HepG2 (cell line): Measurements from ENCODE around the gene CEBPZOS. TPM values are rescaled to one million over a fixed set of nuclear protein-coding genes. Genes with fewer than 3 reads are reported as not detected.

Experiments used
- ATF7 ChIP-seq, 2 experiments: fragments of 450-650 bp in 1 of 2; sonication (generic) in 1 of 2; formaldehyde crosslinking in 1 of 2; IDR thresholded peaks; 2 replicates each; pipeline versions ENCODE4 v1.4.0 to v1.6.1; 2016 to 2020; ENCODE audit warnings: antibody characterized with exemption in 1 of 2, mild to moderate bottlenecking in 1 of 2, missing genetic modification reagents in 1 of 2
- BRD4 ChIP-seq: sonication (generic); formaldehyde crosslinking; IDR thresholded peaks from 2 replicates; pipeline ENCODE4 v1.4.0; 2020; ENCODE audit warnings: missing genetic modification reagents
- CBFB ChIP-seq: sonication (generic); formaldehyde crosslinking; IDR thresholded peaks from 2 replicates; pipeline ENCODE4 v1.4.0; 2020; ENCODE audit warnings: missing genetic modification reagents
- HIVEP1 ChIP-seq: sonication (generic); formaldehyde crosslinking; IDR thresholded peaks from 2 replicates; pipeline ENCODE4 v1.4.0; 2020; ENCODE audit warnings: mild to moderate bottlenecking, missing genetic modification reagents
- KDM3A ChIP-seq: IDR thresholded peaks from 2 replicates; pipeline ENCODE4 v1.6.1; 2018; ENCODE audit warnings: low read depth, missing compliant biosample characterization
- MYC ChIP-seq: sonication (generic); formaldehyde crosslinking; IDR thresholded peaks from 2 replicates; pipeline ENCODE4 v1.9.0; 2021; ENCODE audit warnings: missing genetic modification reagents, borderline replicate concordance
- SP140L ChIP-seq: sonication (generic); formaldehyde crosslinking; IDR thresholded peaks from 2 replicates; pipeline ENCODE4 v1.4.0; 2020; ENCODE audit warnings: missing genetic modification reagents, borderline replicate concordance
- TARDBP ChIP-seq: sonication (generic); formaldehyde crosslinking; IDR thresholded peaks from 2 replicates; pipeline ENCODE4 v1.8.0; 2022; ENCODE audit warnings: mild to moderate bottlenecking, missing genetic modification reagents
- TBL1XR1 ChIP-seq: fragments of 150-350 bp; IDR thresholded peaks from 2 replicates; pipeline ENCODE4 v1.6.1; 2014; ENCODE audit warnings: borderline replicate concordance, low read length; ENCODE audit not compliant: partially characterized antibody
- TERF1 ChIP-seq: sonication (generic); formaldehyde crosslinking; IDR thresholded peaks from 2 replicates; pipeline ENCODE4 v1.8.0; 2022; ENCODE audit warnings: mild to moderate bottlenecking, missing genetic modification reagents, moderate library complexity
- THAP8 ChIP-seq: sonication (generic); formaldehyde crosslinking; IDR thresholded peaks from 2 replicates; pipeline ENCODE4 v1.5.1; 2020; ENCODE audit warnings: missing genetic modification reagents, mild to moderate bottlenecking, borderline replicate concordance
- THYN1 ChIP-seq: sonication (generic); formaldehyde crosslinking; IDR thresholded peaks from 2 replicates; pipeline ENCODE4 v1.8.1; 2023; ENCODE audit warnings: low read depth, mild to moderate bottlenecking, moderate library complexity, missing genetic modification reagents, borderline replicate concordance
- YY1 ChIP-seq: IDR thresholded peaks from 2 replicates; pipeline ENCODE4 v1.6.1; 2011; ENCODE audit warnings: low read length, low read depth, moderate library complexity, mild to moderate bottlenecking; ENCODE audit not compliant: insufficient read depth, insufficient replicate concordance
- ZNF20 ChIP-seq: sonication (generic); formaldehyde crosslinking; IDR thresholded peaks from 2 replicates; pipeline ENCODE4 v1.4.0; 2020; ENCODE audit warnings: mild to moderate bottlenecking, moderate library complexity, missing genetic modification reagents
- ZNF331 ChIP-seq: sonication (generic); formaldehyde crosslinking; IDR thresholded peaks from 2 replicates; pipeline ENCODE4 v1.4.0; 2020; ENCODE audit warnings: missing genetic modification reagents
- ZNF354B ChIP-seq: sonication (generic); formaldehyde crosslinking; IDR thresholded peaks from 2 replicates; pipeline ENCODE4 v1.8.0; 2022; ENCODE audit warnings: mild to moderate bottlenecking, missing genetic modification reagents
- ZNF451 ChIP-seq: sonication (generic); formaldehyde crosslinking; IDR thresholded peaks from 2 replicates; pipeline ENCODE4 v1.5.0; 2020; ENCODE audit warnings: mild to moderate bottlenecking, missing genetic modification reagents
- ZNF562 ChIP-seq: sonication (generic); formaldehyde crosslinking; IDR thresholded peaks from 2 replicates; pipeline ENCODE4 v1.8.0; 2022; ENCODE audit warnings: missing genetic modification reagents, borderline replicate concordance
- ZNF749 ChIP-seq: sonication (generic); formaldehyde crosslinking; IDR thresholded peaks from 2 replicates; pipeline ENCODE4 v1.8.0; 2022; ENCODE audit warnings: mild to moderate bottlenecking, missing genetic modification reagents, moderate library complexity, borderline replicate concordance
- ZNF780A ChIP-seq: sonication (generic); formaldehyde crosslinking; IDR thresholded peaks from 2 replicates; pipeline ENCODE4 v1.8.0; 2022; ENCODE audit warnings: mild to moderate bottlenecking, missing genetic modification reagents, moderate library complexity
- ZNF792 ChIP-seq: IDR thresholded peaks from 2 replicates; pipeline ENCODE4 v1.6.1; 2016
- ZSCAN12 ChIP-seq: sonication (generic); formaldehyde crosslinking; IDR thresholded peaks from 2 replicates; pipeline ENCODE4 v1.9.0; 2021; ENCODE audit warnings: mild to moderate bottlenecking, missing genetic modification reagents
- ZSCAN29 ChIP-seq: sonication (generic); formaldehyde crosslinking; conservative IDR thresholded peaks from 2 replicates; pipeline ENCODE4 v1.4.0; 2020; ENCODE audit warnings: mild to moderate bottlenecking, missing genetic modification reagents
- polyA plus RNA-seq, 8 experiments: library from polyadenylated mRNA; depleted of rRNA in 3 of 8; stranded (reverse) in 7 of 8; unstranded in 1 of 8; fragments of >200 nt; fragmentation: Illumina TruSeq in 4 of 8; extraction: Trizol in 4 of 8; gene quantifications; 2 replicates each; pipeline versions ENCODE4 v1.2.1 to v1.2.3, GENCODE V29; 2011 to 2016; ENCODE audit warnings: low read depth in 4 of 8, missing spikeins in 1 of 8, mixed read lengths in 1 of 8; ENCODE audit not compliant: insufficient read depth in 1 of 8
- total RNA-seq, 5 experiments: library from RNA; depleted of rRNA; stranded (reverse); fragments of >200 nt; fragmentation: Illumina TruSeq; extraction: Trizol; gene quantifications; 2 replicates each; pipeline ENCODE4 v1.2.3, GENCODE V29; 2016; ENCODE audit warnings: low read depth in 1 of 5
- TF ChIP-seq, protein P1 (sequence below): sonication (generic); formaldehyde crosslinking; IDR thresholded peaks from 2 replicates; pipeline ENCODE4 v1.4.0; 2020; ENCODE audit warnings: missing genetic modification reagents
- TF ChIP-seq, protein P2 (sequence below): IDR thresholded peaks from 2 replicates; pipeline ENCODE4 v1.6.1; 2016; ENCODE audit warnings: low read depth, borderline replicate concordance
- TF ChIP-seq, protein P3 (sequence below): IDR thresholded peaks from 2 replicates; pipeline ENCODE4 v1.6.1; 2016; ENCODE audit warnings: missing genetic modification reagents, missing compliant biosample characterization

The CEBPZOS gene
- total and polyA plus RNA-seq, 2 of the 13 experiments (the other 11 are each of a cell fraction or from before 2014, with no cell fraction given): 18.6 to 44.7 TPM

GRCh38 chr2:37196320-37197195 lies at the start of gene CEBPZOS (continued):
- TF ChIP-seq ZNF562 (CRISPR knock-in tag): no peak
- TF ChIP-seq KDM3A: peak; percentile 81
- 0 out of 2 replicates have a peak, but pooled peaks have one; percentile 50 for TF ChIP-seq ZSCAN12 (CRISPR knock-in tag)
- TF ChIP-seq ZNF780A: no peak
- peak; percentile 67 for TF ChIP-seq HIVEP1 (CRISPR knock-in tag)
- TF ChIP-seq ZSCAN29: peak; percentile 53
- TF ChIP-seq, protein P1, sequence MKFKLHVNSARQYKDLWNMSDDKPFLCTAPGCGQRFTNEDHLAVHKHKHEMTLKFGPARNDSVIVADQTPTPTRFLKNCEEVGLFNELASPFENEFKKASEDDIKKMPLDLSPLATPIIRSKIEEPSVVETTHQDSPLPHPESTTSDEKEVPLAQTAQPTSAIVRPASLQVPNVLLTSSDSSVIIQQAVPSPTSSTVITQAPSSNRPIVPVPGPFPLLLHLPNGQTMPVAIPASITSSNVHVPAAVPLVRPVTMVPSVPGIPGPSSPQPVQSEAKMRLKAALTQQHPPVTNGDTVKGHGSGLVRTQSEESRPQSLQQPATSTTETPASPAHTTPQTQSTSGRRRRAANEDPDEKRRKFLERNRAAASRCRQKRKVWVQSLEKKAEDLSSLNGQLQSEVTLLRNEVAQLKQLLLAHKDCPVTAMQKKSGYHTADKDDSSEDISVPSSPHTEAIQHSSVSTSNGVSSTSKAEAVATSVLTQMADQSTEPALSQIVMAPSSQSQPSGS (CRISPR knock-in tag): peak; percentile 19; the same call in 1 of the 2 replicates
- TF ChIP-seq TBL1XR1: peak; percentile 54
- no peak for TF ChIP-seq ATF7 (IDR thresholded peaks at IDR 0.05)
- no peak for TF ChIP-seq ATF7 (CRISPR knock-in tag; IDR thresholded peaks at IDR 0.05)
- TF ChIP-seq ZNF792 (CRISPR knock-in tag): peak; percentile 61
- peak; percentile 90 for TF ChIP-seq BRD4
- peak; percentile 88; the same call in 1 of the 2 replicates for TF ChIP-seq ZNF749 (CRISPR knock-in tag)
- TF ChIP-seq ZNF451 (CRISPR knock-in tag): peak; percentile 73
- TF ChIP-seq SP140L: peak; percentile 49; the same call in 1 of the 2 replicates
- TF ChIP-seq, protein P2, sequence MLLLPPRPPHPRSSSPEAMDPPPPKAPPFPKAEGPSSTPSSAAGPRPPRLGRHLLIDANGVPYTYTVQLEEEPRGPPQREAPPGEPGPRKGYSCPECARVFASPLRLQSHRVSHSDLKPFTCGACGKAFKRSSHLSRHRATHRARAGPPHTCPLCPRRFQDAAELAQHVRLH (CRISPR knock-in tag): peak; percentile 91; the same call in 1 of the 2 replicates
- TF ChIP-seq ZNF331 (CRISPR knock-in tag): peak; percentile 5; the same call in 1 of the 2 replicates
- TF ChIP-seq THYN1 (CRISPR knock-in tag): 0 out of 2 replicates have a peak, but pooled peaks have one; percentile 87
- TF ChIP-seq ZNF354B (CRISPR knock-in tag): peak; percentile 52; the same call in 1 of the 2 replicates
- TF ChIP-seq YY1: peak; percentile 32
- TF ChIP-seq THAP8 (CRISPR knock-in tag): no peak; the same call in 1 of the 2 replicates
- TF ChIP-seq, protein P3, sequence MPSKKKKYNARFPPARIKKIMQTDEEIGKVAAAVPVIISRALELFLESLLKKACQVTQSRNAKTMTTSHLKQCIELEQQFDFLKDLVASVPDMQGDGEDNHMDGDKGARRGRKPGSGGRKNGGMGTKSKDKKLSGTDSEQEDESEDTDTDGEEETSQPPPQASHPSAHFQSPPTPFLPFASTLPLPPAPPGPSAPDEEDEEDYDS (CRISPR knock-in tag): peak; percentile 97
- peak; percentile 83 for TF ChIP-seq ZNF20 (CRISPR knock-in tag)
- no peak; the same call in 1 of the 2 replicates for TF ChIP-seq TERF1 (CRISPR knock-in tag)
- peak; percentile 76 for TF ChIP-seq TARDBP (CRISPR knock-in tag)
- TF ChIP-seq MYC (CRISPR knock-in tag): peak; percentile 89
- 0 out of 2 replicates have a peak, but pooled peaks have one; percentile 11 for TF ChIP-seq CBFB (CRISPR knock-in tag)
